ENCODE results near the gene EIF4E2.

Gene EIF4E2

GRCh38 chr2:232503809-232504323 lies 46.6 kb upstream of the EIF4E2 start:
- ChIA-PET CTCF (interaction anchor here (1.0 kb wide), 1 partner anchor 10 kb away, joined by 3 read pairs; no protein-coding TSS in a partner anchor), POLR2A (no interaction called here)
- DNase-seq (ENCODE audit: extremely low spot score), result no peak
- no peak for TF ChIP-seq CTCF (IDR thresholded peaks at IDR 0.05; ENCODE audit: control extremely low read depth, extremely low read depth, low read depth, missing control alignments)

GRCh38 chr2:232504438-232504837 lies 46.1 kb upstream of the EIF4E2 start:
- CTCF ChIA-PET, result interaction anchor here (1.0 kb wide), 1 partner anchor 11 kb away, joined by 3 read pairs; no protein-coding TSS in a partner anchor
- POLR2A ChIA-PET, result no interaction called here
- TF ChIP-seq CTCF (IDR thresholded peaks at IDR 0.05; ENCODE audit: control extremely low read depth, extremely low read depth, low read depth, missing control alignments), result no peak
- DNase-seq (ENCODE audit: extremely low spot score), result no peak

GRCh38 chr2:232505856-232506255 lies 44.6 kb upstream of the EIF4E2 start:
- ChIA-PET CTCF (no interaction called here), POLR2A (no interaction called here)
- TF ChIP-seq CTCF (IDR thresholded peaks at IDR 0.05; ENCODE audit: control extremely low read depth, extremely low read depth, low read depth, missing control alignments), result no peak
- DNase-seq (ENCODE audit: extremely low spot score), result no peak

- no peak for DNase-seq (ENCODE audit: extremely low spot score)
- TF ChIP-seq CTCF (IDR thresholded peaks at IDR 0.05; ENCODE audit: control extremely low read depth, extremely low read depth, low read depth, missing control alignments), result no peak
- ChIA-PET POLR2A (no interaction called here), CTCF (no interaction called here)
These were observed 43.8 kb upstream of the EIF4E2 start for GRCh38 chr2:232506709-232507108.

- TF ChIP-seq CTCF (IDR thresholded peaks at IDR 0.05; ENCODE audit: control extremely low read depth, extremely low read depth, low read depth, missing control alignments), result no peak
- DNase-seq (ENCODE audit: extremely low spot score), result no peak
- ChIA-PET CTCF (no interaction called here), POLR2A (no interaction called here)
These were observed 42.2 kb upstream of the EIF4E2 start for GRCh38 chr2:232508251-232508650.

- TF ChIP-seq CTCF (IDR thresholded peaks at IDR 0.05; ENCODE audit: control extremely low read depth, extremely low read depth, low read depth, missing control alignments), result no peak
These were observed 39.1 kb upstream of the EIF4E2 start for GRCh38 chr2:232511336-232511890.

More at GRCh38 chr2:232511336-232511890, 39.1 kb upstream of the EIF4E2 start:
- ChIA-PET CTCF (interaction anchor here (1.1 to 1.6 kb wide), 2 partner anchors 10 to 20 kb away, joined by 3 to 10 read pairs; partner anchors contain the start of gene PRSS56), POLR2A (no interaction called here)
- no peak for DNase-seq (ENCODE audit: extremely low spot score)

Data from GM10248 (cell line).